Ishikawa (cell line): Measurements from ENCODE around the gene PDCD4.

Source experiments
- NFIC ChIP-seq: IDR thresholded peaks from 2 replicates; pipeline ENCODE4 v1.6.1; 2012
- RAD21 ChIP-seq: IDR thresholded peaks from 2 replicates; pipeline ENCODE4 v1.6.1; 2012; ENCODE audit warnings: low read depth

DNA sequence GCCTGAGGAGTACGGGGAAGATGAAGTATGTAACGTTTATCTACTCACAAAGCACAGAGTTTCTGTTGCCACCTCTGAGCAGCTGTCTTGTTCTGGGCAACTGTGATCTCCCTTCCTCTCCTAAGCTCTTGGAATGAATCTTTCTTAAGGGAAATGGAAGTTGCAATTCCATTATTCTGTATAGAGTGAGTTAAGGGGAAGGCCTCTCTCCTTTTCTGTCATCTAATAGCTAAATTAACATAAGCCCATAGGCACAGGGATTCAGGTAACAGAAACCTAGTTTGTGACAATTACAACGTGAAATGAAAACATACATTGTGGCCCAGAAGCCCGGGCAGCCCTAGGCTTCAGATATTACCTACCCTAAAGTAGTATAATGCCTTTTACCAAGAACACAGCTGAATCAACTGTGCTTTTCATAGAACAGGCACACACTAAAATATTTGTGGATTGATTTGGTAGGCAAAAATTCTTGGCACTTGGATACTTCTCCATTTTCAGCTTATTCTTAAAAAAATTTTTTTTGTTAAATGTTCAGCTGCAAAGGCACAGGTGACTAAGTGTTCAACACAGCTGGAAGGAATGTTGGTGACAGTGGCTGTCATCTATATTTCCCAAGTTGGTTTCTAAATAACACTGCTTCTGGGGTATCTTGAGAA is 3.8 kb upstream of the PDCD4 start:
- no peak for TF ChIP-seq RAD21
- TF ChIP-seq NFIC: no peak
